Loucy (cell line): ENCODE data around the gene GARRE1.

ENCODE experiments used
- CTCF ChIP-seq: fragments of 200-600 bp; sonication (generic); conservative IDR thresholded peaks from 2 replicates; pipeline ENCODE4 v1.5.1; 2014; ENCODE audit warnings: mild to moderate bottlenecking, antibody characterized with exemption, low read length
- EZH2phosphoT487 ChIP-seq: fragments of 200-600 bp; IDR thresholded peaks from 2 replicates; pipeline ENCODE4 v1.6.1; 2018; ENCODE audit warnings: antibody characterized with exemption, mild to moderate bottlenecking, moderate library complexity, borderline replicate concordance

GRCh38 chr19:34215666-34216038 lies 38.7 kb upstream of the GARRE1 start:
- TF ChIP-seq CTCF (no peak), EZH2phosphoT487 (no peak)
